H1 (cell line): Measurements from ENCODE around the gene C14orf93. TPM values are rescaled to one million over a fixed set of nuclear protein-coding genes. Genes with fewer than 3 reads are reported as not detected.
A peak's percentile ranks its signal among the peaks of the same experiment; 100 is the strongest.

Source experiments
- CBX8 ChIP-seq: fragments of 300-800, 300-1000 bp; sonication (generic); IDR thresholded peaks from 2 replicates; pipeline ENCODE4 v1.7.1; 2016; ENCODE audit warnings: low read depth, low read length, borderline replicate concordance
- GTF2F1 ChIP-seq: IDR thresholded peaks from 2 replicates; pipeline ENCODE4 v1.6.1; 2012; ENCODE audit warnings: low read depth, low read length, improper control_type of control experiment, borderline replicate concordance
- RXRA ChIP-seq: IDR thresholded peaks from 2 replicates; pipeline ENCODE4 v1.6.1; 2011; ENCODE audit warnings: low read depth, mild to moderate bottlenecking, low read length, moderate library complexity; ENCODE audit not compliant: insufficient read depth
- YY1 ChIP-seq: IDR thresholded peaks from 2 replicates; pipeline ENCODE4 v1.6.1; 2011; ENCODE audit warnings: low read depth, mild to moderate bottlenecking, low read length
- polyA plus RNA-seq, 7 experiments: library from polyadenylated mRNA; depleted of rRNA in 3 of 7; stranded (reverse) in 5 of 7; unstranded in 2 of 7; fragments of >200 nt in 5 of 7; fragments of 200-250 nt in 2 of 7; gene quantifications; 1 replicate in 5 of 7; 2 replicates in 1 of 7; 4 replicates in 1 of 7; pipeline versions ENCODE4 v1.2.1 to v1.2.3, GENCODE V29; 2011 to 2013; ENCODE audit warnings: missing spikeins in 2 of 7, mixed read lengths in 2 of 7
- total RNA-seq: library from RNA; stranded (reverse); fragmentation: NEBNext Ultra II Directional; extraction: Animal tissue kit (Norgen Biotek cat#: 25700); gene quantifications from 2 replicates; pipeline ENCODE4 v1.2.1, GENCODE V29; 2021

C14orf93 gene
- total and polyA plus RNA-seq, 2 of the 8 experiments (the other 6 are each of a cell fraction or from before 2014, with no cell fraction given): 7.8 to 8.2 TPM

DNA sequence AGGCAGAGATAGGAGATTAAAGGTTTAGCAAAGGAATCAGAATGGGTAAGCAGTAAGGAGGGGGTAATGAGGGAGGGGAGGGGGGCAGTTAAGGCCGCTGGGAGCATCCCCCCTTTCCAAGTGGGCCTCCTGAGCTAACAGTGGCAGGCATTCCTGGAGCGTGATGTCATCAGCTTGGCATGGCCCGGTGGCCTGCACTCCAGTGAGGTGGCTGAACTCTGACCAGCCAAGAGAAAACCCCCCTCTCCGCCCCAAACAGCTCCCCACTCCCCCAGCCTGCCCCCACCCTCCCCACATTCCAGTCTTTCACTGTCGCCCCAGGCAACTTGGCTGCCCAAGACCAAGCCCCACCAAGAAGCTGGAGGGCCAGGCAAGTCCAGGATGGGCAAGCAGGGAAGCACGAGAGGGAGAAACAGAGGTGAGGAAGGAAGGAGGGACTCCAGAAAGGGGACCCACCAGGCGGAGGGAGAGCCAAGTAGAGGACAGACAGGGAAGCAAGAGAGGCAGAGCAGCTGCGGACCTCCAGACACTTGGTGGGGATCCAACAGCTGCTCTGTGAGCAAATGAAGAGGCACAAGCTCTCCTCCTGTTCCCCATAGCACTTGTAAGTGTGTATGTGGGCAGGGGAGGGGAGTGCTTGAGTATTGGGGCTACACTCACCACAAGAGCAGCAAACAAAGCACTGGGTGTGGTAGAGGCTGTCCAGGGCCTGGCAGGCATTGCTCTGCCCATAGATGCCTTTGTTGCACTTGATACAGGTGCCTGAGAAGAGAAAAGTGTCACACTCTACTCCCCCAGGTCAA, 32.1 kb downstream of the C14orf93 start (continued):
- TF ChIP-seq RXRA (0 out of 2 replicates have a peak, but pooled peaks have one; percentile 60), GTF2F1 (no peak), CBX8 (no peak), YY1 (no peak; the same call in 1 of the 2 replicates)
